ENCODE data around the gene LRRC43.
A peak's percentile ranks its signal among the peaks of the same experiment; 100 is the strongest.

The LRRC43 gene

GRCh38 chr12:122228092-122228491 lies 45.2 kb downstream of the LRRC43 start:
- no peak for DNase-seq

- no peak for DNase-seq
Measured at GRCh38 chr12:122230798-122231197, 47.9 kb downstream of the LRRC43 start.

- no peak for DNase-seq
Measured at GRCh38 chr12:122232691-122233090, 49.8 kb downstream of the LRRC43 start.

GRCh38 chr12:122235741-122236140 lies 52.8 kb downstream of the LRRC43 start:
- peak; percentile 22 to 55 for DNase-seq

GRCh38 chr12:122238861-122239260 lies 55.9 kb downstream of the LRRC43 start:
- no peak for DNase-seq

- DNase-seq, result no peak
Measured at GRCh38 chr12:122243965-122244364, 61.0 kb downstream of the LRRC43 start.

GRCh38 chr12:122244565-122245371 lies 61.8 kb downstream of the LRRC43 start:
- DNase-seq, result no peak

- no peak for DNase-seq
Measured at GRCh38 chr12:122245553-122245952, 62.6 kb downstream of the LRRC43 start.

GRCh38 chr12:122250047-122250446 lies 67.1 kb downstream of the LRRC43 start:
- no peak for DNase-seq

- DNase-seq, result no peak
Measured at GRCh38 chr12:122250536-122250935, 67.6 kb downstream of the LRRC43 start.
